K562 (cell line): ENCODE data around the gene MDH1B. TPM values are rescaled to one million over a fixed set of nuclear protein-coding genes. Genes with fewer than 3 reads are reported as not detected.

ENCODE experiments used
- AFF1 ChIP-seq, 2 experiments: fragments of 450-650 bp; IDR thresholded peaks; 2 replicates each; pipeline ENCODE4 v1.6.1; 2018; ENCODE audit warnings: mild to moderate bottlenecking in 2 of 2, low read depth in 1 of 2; ENCODE audit not compliant: partially characterized antibody in 2 of 2
- CTBP1 ChIP-seq: fragments of 450-650 bp; IDR thresholded peaks from 2 replicates; pipeline ENCODE4 v1.6.1; 2016; ENCODE audit warnings: borderline replicate concordance
- DPF2 ChIP-seq: fragments of 450-650 bp; IDR thresholded peaks from 2 replicates; pipeline ENCODE4 v1.6.1; 2016
- HCFC1 ChIP-seq: IDR thresholded peaks from 2 replicates; pipeline ENCODE4 v1.6.1; 2012; ENCODE audit warnings: low read depth, low read length, improper control_type of control experiment
- MEIS2 ChIP-seq: fragments of 450-650 bp; IDR thresholded peaks from 2 replicates; pipeline ENCODE4 v1.6.1; 2014; ENCODE audit warnings: mild to moderate bottlenecking; ENCODE audit not compliant: partially characterized antibody
- MYC ChIP-seq, 2 experiments: fragments of 250-450 bp in 1 of 2; sonication (Bioruptor Pico) in 1 of 2; IDR thresholded peaks; 2 replicates each; pipeline versions ENCODE4 v1.5.1 to v1.6.1; 2012 to 2021; ENCODE audit warnings: low read depth in 2 of 2, borderline replicate concordance in 1 of 2, improper control_type of control experiment in 1 of 2, low read length in 1 of 2, mild to moderate bottlenecking in 1 of 2, moderate library complexity in 1 of 2
- POLR2A ChIP-seq: fragments of 450-650 bp; conservative IDR thresholded peaks from 2 replicates; pipeline ENCODE4 v1.6.1; 2016
- POLR2AphosphoS5 ChIP-seq: IDR thresholded peaks from 2 replicates; pipeline ENCODE4 v1.6.1; 2011; ENCODE audit warnings: mild to moderate bottlenecking, low read depth, low read length, moderate library complexity; ENCODE audit not compliant: control insufficient read depth, insufficient read depth
- RBBP5 ChIP-seq: fragments of 200-600 bp; sonication (generic); IDR thresholded peaks from 2 replicates; pipeline ENCODE4 v1.6.1; 2012; ENCODE audit warnings: borderline replicate concordance, mild to moderate bottlenecking, low read length, control low read depth, inconsistent platforms; ENCODE audit not compliant: insufficient read depth, poor library complexity, severe bottlenecking
- SIN3A ChIP-seq, 2 experiments: fragments of 150-350 bp in 1 of 2; IDR thresholded peaks; 2 replicates each; pipeline ENCODE4 v1.6.1; 2011 to 2016; ENCODE audit warnings: borderline replicate concordance in 2 of 2, low read depth in 2 of 2, low read length in 2 of 2, mild to moderate bottlenecking in 2 of 2, moderate library complexity in 2 of 2; ENCODE audit not compliant: control insufficient read depth in 1 of 2
- SMARCE1 ChIP-seq: fragments of 450-650 bp; IDR thresholded peaks from 2 replicates; pipeline ENCODE4 v1.7.1; 2016; ENCODE audit warnings: mild to moderate bottlenecking
- THRAP3 ChIP-seq: fragments of 450-650 bp; IDR thresholded peaks from 2 replicates; pipeline ENCODE4 v1.6.1; 2016; ENCODE audit warnings: mild to moderate bottlenecking, inconsistent platforms, borderline replicate concordance
- ZBTB1 ChIP-seq: sonication (generic); formaldehyde crosslinking; IDR thresholded peaks from 2 replicates; pipeline ENCODE4 v1.8.1; 2023; ENCODE audit warnings: missing genetic modification reagents, low read depth, mild to moderate bottlenecking, borderline replicate concordance
- ZNF253 ChIP-seq: fragments of 250-450 bp; sonication (Bioruptor Pico); conservative IDR thresholded peaks from 2 replicates; pipeline ENCODE4 v1.6.1; 2021; ENCODE audit warnings: mild to moderate bottlenecking
- ZNF609 ChIP-seq: sonication (generic); formaldehyde crosslinking; IDR thresholded peaks from 2 replicates; pipeline ENCODE4 v1.8.1; 2023; ENCODE audit warnings: missing genetic modification reagents, mild to moderate bottlenecking, borderline replicate concordance
- ZSCAN32 ChIP-seq: fragments of 450-650 bp; formaldehyde crosslinking; IDR thresholded peaks from 2 replicates; pipeline ENCODE4 v1.4.0; 2020; ENCODE audit warnings: mild to moderate bottlenecking, moderate library complexity
- polyA plus RNA-seq, 8 experiments: library from polyadenylated mRNA; depleted of rRNA in 4 of 8; stranded (reverse) in 5 of 8; unstranded in 3 of 8; fragments of >200 nt; fragmentation: Nextera tagmentation in 2 of 8; fragmentation: Illumina TruSeq in 1 of 8; extraction: Ambion mirVana in 2 of 8; extraction: Trizol in 1 of 8; gene quantifications; 2 replicates each; pipeline versions ENCODE4 v1.2.1 to v1.2.3, GENCODE V29; 2011 to 2014; ENCODE audit warnings: inconsistent platforms in 1 of 8, missing spikeins in 1 of 8
- total RNA-seq, 7 experiments: library from RNA; depleted of rRNA in 6 of 7; stranded (reverse); fragments of >200 nt in 6 of 7; fragmentation: Illumina TruSeq in 2 of 7; extraction: Trizol in 2 of 7; gene quantifications; 2 replicates each; pipeline versions ENCODE4 v1.2.1 to v1.2.3, GENCODE V29; 2011 to 2021; ENCODE audit warnings: low replicate concordance in 1 of 7
- TF ChIP-seq, protein P1 (sequence below): fragments of 250-450 bp; sonication (Bioruptor Pico); IDR thresholded peaks from 2 replicates; pipeline ENCODE4 v1.5.0; 2021

The MDH1B gene
- total and polyA plus RNA-seq, 9 of the 15 experiments (the other 6 are each of a cell fraction or from before 2014, with no cell fraction given), result 0.06 to 0.16 (median 0.14) TPM; not detected in 5

DNA sequence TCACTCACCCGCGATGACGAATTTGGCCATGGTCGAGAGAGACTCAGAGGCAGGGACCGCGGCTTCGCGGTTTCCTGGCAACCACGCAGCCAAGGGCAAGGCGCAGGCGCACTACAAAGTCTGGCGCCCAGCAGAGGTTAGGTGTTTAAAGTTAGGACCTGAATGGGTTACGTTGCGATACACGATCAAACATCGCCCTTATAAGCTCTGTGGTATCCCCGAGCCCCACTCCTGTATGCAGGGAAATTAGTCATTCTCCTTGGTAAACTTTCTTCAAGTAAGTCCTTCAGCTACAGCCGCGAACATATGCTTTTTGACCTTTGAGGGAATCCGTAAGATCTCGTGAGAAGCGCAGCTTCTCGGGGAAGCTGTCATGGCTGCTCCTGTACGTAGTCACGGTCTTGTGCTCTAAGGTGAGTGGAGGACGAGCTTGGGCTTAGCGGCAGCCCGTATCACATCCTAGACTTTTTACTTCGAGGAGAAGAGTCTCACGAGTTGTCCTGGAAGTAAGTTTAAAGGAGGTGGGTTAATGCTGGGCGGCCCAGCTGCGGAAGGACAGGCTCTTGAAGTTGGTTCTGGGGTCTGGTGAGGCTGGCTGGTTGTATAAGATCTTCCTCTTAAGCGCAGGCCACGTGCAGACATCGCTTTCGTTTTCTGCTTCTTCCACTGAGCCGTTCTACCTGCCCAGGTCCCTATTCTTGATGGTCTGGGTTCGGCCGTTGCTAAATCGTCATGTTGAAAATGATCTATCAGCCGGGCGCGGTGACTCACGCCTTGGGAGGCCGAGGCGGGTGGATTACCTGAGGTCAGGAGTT, at the start of gene MDH1B, which contains the start of gene FASTKD2 (continued):
- TF ChIP-seq ZNF609 (CRISPR knock-in tag) (no peak), ZSCAN32 (CRISPR knock-in tag) (no peak), SMARCE1 (no peak), ZNF253 (CRISPR knock-in tag) (no peak), MEIS2 (peak; percentile 20), DPF2 (0 out of 2 replicates have a peak, but pooled peaks have one; percentile 39), SIN3A (IDR thresholded peaks at IDR 0.05; ENCODE audit: borderline replicate concordance in 2 of 2, control insufficient read depth in 1 of 2, low read depth in 2 of 2, low read length in 2 of 2) (peak; percentile 63 to 73; a peak in 2 of 4 replicates), MYC (IDR thresholded peaks at IDR 0.05; ENCODE audit: low read depth, low read length) (peak; percentile 22), MYC (CRISPR knock-in tag; IDR thresholded peaks at IDR 0.05; ENCODE audit: borderline replicate concordance, low read depth) (no peak), HCFC1 (peak; percentile 63), AFF1 (IDR thresholded peaks at IDR 0.05; ENCODE audit: low read depth in 1 of 2, partially characterized antibody in 2 of 2) (peak in 1 of 2 experiments; percentile 36), THRAP3 (no peak), POLR2A (peak; percentile 92), POLR2AphosphoS5 (peak; percentile 84), RBBP5 (peak; percentile 81), CTBP1 (no peak), ZBTB1 (CRISPR knock-in tag) (0 out of 2 replicates have a peak, but pooled peaks have one; percentile 33)
- TF ChIP-seq, protein P1, sequence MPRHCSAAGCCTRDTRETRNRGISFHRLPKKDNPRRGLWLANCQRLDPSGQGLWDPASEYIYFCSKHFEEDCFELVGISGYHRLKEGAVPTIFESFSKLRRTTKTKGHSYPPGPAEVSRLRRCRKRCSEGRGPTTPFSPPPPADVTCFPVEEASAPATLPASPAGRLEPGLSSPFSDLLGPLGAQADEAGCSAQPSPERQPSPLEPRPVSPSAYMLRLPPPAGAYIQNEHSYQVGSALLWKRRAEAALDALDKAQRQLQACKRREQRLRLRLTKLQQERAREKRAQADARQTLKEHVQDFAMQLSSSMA (CRISPR knock-in tag), result no peak
